Thyroid gland (tissue), 4 donors: ENCODE data around the gene WWC1.

Source experiments
- CTCF ChIP-seq, 6 experiments: fragments of 200-600 bp in 3 of 6; fragments of 450-650 bp in 3 of 6; sonication (generic) in 3 of 6; IDR thresholded peaks; one replicate each; pipeline ENCODE4 v1.5.1; 2016 to 2019; ENCODE audit warnings: antibody characterized with exemption in 6 of 6, mild to moderate bottlenecking in 2 of 6, inconsistent platforms in 1 of 6, moderate library complexity in 1 of 6
- POLR2A ChIP-seq, 2 donors: fragments of 450-650 bp; IDR thresholded peaks; one replicate each; pipeline ENCODE4 v1.6.1; 2017; ENCODE audit warnings: antibody characterized with exemption in 2 of 2, mild to moderate bottlenecking in 2 of 2, moderate library complexity in 1 of 2

- TF ChIP-seq POLR2A (IDR thresholded peaks at IDR 0.05) (no peak), CTCF (IDR thresholded peaks at IDR 0.05) (no peak)
These were observed 64.7 kb downstream of the WWC1 start for GRCh38 chr5:168356171-168356570.
